H1 (cell line): ENCODE data around the gene CCNY. TPM values are rescaled to one million over a fixed set of nuclear protein-coding genes. Genes with fewer than 3 reads are reported as not detected.

Experiments used
- CTCF ChIA-PET: fragments of 300-600 bp; sonication (Branson Sonifier 250); formaldehyde crosslinking; loops from one replicate; lab custom pipeline; 2021; ENCODE audit not compliant: partially characterized antibody; lab: Charles Lee
- POLR2A ChIA-PET: fragments of 300-600 bp; sonication (Branson Sonifier 250); formaldehyde crosslinking; loops from one replicate; lab custom pipeline; 2021; ENCODE audit warnings: inconsistent platforms; ENCODE audit not compliant: partially characterized antibody; lab: Charles Lee
- DNase-seq, 2 experiments: peaks; one replicate each; pipeline versions ENCODE4 v3.0.0 to v3.0.0-alpha.2; 2010 to 2022; ENCODE audit warnings: low spot score in 2 of 2, low read depth in 1 of 2, mixed read lengths in 1 of 2
- FAIRE-seq: peaks from 2 replicates; lab custom pipeline; 2011; peaks lifted over from hg19 to GRCh38; lab: Jason Lieb, UNC
- H2AFZ ChIP-seq: 2 replicates; pipeline ENCODE4 v1.8.1; 2012; ENCODE audit warnings: low read length, inconsistent platforms
- H2AK5ac ChIP-seq: 2 replicates; pipeline ENCODE4 v1.6.1; 2013; ENCODE audit warnings: low read depth, low read length
- H2BK120ac ChIP-seq: replicated peaks from 2 replicates; pipeline ENCODE3; 2013; ENCODE audit warnings: low read depth, low read length, inconsistent platforms
- H2BK12ac ChIP-seq: 2 replicates; pipeline ENCODE4 v1.6.1; 2013; ENCODE audit warnings: low read depth, low read length
- H2BK15ac ChIP-seq: 2 replicates; pipeline ENCODE4 v1.6.1; 2013; ENCODE audit warnings: low read length
- H2BK20ac ChIP-seq: 2 replicates; pipeline ENCODE4 v1.6.1; 2013; ENCODE audit warnings: low read length
- H2BK5ac ChIP-seq: 2 replicates; pipeline ENCODE4 v1.6.1; 2013; ENCODE audit warnings: low read depth, low read length
- H3K14ac ChIP-seq: 2 replicates; pipeline ENCODE4 v1.6.1; 2013; ENCODE audit warnings: inconsistent platforms; ENCODE audit not compliant: insufficient read length
- H3K18ac ChIP-seq: 2 replicates; pipeline ENCODE4 v1.6.1; 2013; ENCODE audit warnings: low read length; ENCODE audit errors: extremely low read depth
- H3K23ac ChIP-seq: 2 replicates; pipeline ENCODE4 v1.6.1; 2013; ENCODE audit warnings: inconsistent platforms; ENCODE audit not compliant: insufficient read length
- H3K23me2 ChIP-seq: 2 replicates; pipeline ENCODE4 v1.6.1; 2013; ENCODE audit warnings: low read depth, low read length
- H3K27ac ChIP-seq: 2 replicates; pipeline ENCODE4 v1.6.1; 2011; ENCODE audit warnings: low read depth, low read length, inconsistent platforms
- H3K27me3 ChIP-seq, 4 experiments: replicated peaks in 1 of 4; 1 replicate in 1 of 4; 2 replicates in 3 of 4; pipeline versions ENCODE4 v1.6.1 to v1.8.1; 2011 to 2013; ENCODE audit warnings: low read length in 3 of 4, mild to moderate bottlenecking in 3 of 4, inconsistent platforms in 2 of 4, mixed read lengths in 2 of 4, moderate library complexity in 1 of 4; ENCODE audit not compliant: control insufficient read depth in 3 of 4, insufficient read depth in 3 of 4; ENCODE audit errors: extremely low read depth in 1 of 4
- H3K36me3 ChIP-seq, 4 experiments: 2 replicates each; pipeline versions ENCODE4 v1.6.1 to v1.8.1; 2011 to 2013; ENCODE audit warnings: mild to moderate bottlenecking in 4 of 4, low read length in 3 of 4, moderate library complexity in 2 of 4, control low read depth in 1 of 4, inconsistent platforms in 1 of 4; ENCODE audit not compliant: insufficient read depth in 4 of 4, control insufficient read depth in 2 of 4
- H3K4ac ChIP-seq: replicated peaks from 2 replicates; pipeline ENCODE3; 2013; ENCODE audit warnings: low read length, low read depth, mixed read lengths, inconsistent platforms; ENCODE audit not compliant: insufficient read length
- H3K4me1 ChIP-seq, 4 experiments: replicated peaks in 1 of 4; 1 replicate in 1 of 4; 2 replicates in 3 of 4; pipeline versions ENCODE4 v1.6.1 to v1.8.1; 2011 to 2013; ENCODE audit warnings: low read length in 3 of 4, inconsistent platforms in 2 of 4, mixed read lengths in 1 of 4; ENCODE audit not compliant: insufficient read depth in 4 of 4, control insufficient read depth in 3 of 4
- H3K4me2 ChIP-seq, 2 experiments: 2 replicates each; pipeline versions ENCODE4 v1.6.1 to v1.8.1; 2011 to 2013; ENCODE audit warnings: low read depth in 2 of 2, low read length in 2 of 2, control low read depth in 1 of 2, inconsistent platforms in 1 of 2, mild to moderate bottlenecking in 1 of 2; ENCODE audit not compliant: insufficient read depth in 1 of 2
- H3K4me3 ChIP-seq, 4 experiments: fragments of 200-600, 300-600 bp in 1 of 4; sonication (generic), shearing (Covaris generic), sonication (Bioruptor Twin) in 1 of 4; 2 replicates each; pipeline versions ENCODE4 v1.5.1 to v1.8.1; 2011 to 2016; ENCODE audit warnings: low read length in 4 of 4, low read depth in 3 of 4, control low read depth in 2 of 4, inconsistent platforms in 2 of 4, mild to moderate bottlenecking in 2 of 4, mixed read lengths in 1 of 4, moderate library complexity in 1 of 4; ENCODE audit not compliant: insufficient read depth in 2 of 4; ENCODE audit errors: extremely low read depth in 1 of 4
- H3K56ac ChIP-seq: replicated peaks from 2 replicates; pipeline ENCODE3; 2013; ENCODE audit warnings: low read depth, mild to moderate bottlenecking, mixed read lengths, low read length, inconsistent platforms; ENCODE audit not compliant: insufficient read length
- H3K79me1 ChIP-seq: 2 replicates; pipeline ENCODE4 v1.6.1; 2013; ENCODE audit warnings: low read depth, low read length, control low read depth
- H3K79me2 ChIP-seq, 2 experiments: 2 replicates each; pipeline versions ENCODE4 v1.6.1 to v1.8.1; 2012 to 2013; ENCODE audit warnings: low read length in 2 of 2, mild to moderate bottlenecking in 2 of 2, inconsistent platforms in 1 of 2; ENCODE audit not compliant: insufficient read depth in 2 of 2, control insufficient read depth in 1 of 2
- H3K9ac ChIP-seq, 4 experiments: replicated peaks in 1 of 4; 1 replicate in 1 of 4; 2 replicates in 3 of 4; pipeline versions ENCODE4 v1.6.1 to v1.8.1; 2011 to 2013; ENCODE audit warnings: low read depth in 3 of 4, low read length in 3 of 4, control low read depth in 2 of 4, mild to moderate bottlenecking in 2 of 4, moderate library complexity in 2 of 4, inconsistent platforms in 1 of 4; ENCODE audit errors: extremely low read depth in 1 of 4
- H3K9me3 ChIP-seq, 2 experiments: 2 replicates each; pipeline versions ENCODE4 v1.6.1 to v1.8.1; 2012 to 2013; ENCODE audit warnings: mild to moderate bottlenecking in 2 of 2, moderate library complexity in 2 of 2, control low read depth in 1 of 2, inconsistent platforms in 1 of 2, low read depth in 1 of 2, low read length in 1 of 2, mixed read lengths in 1 of 2; ENCODE audit not compliant: insufficient read depth in 2 of 2
- H4K20me1 ChIP-seq, 2 experiments: replicated peaks in 1 of 2; 2 replicates each; pipeline versions ENCODE3 to v1.8.1; 2011 to 2013; ENCODE audit warnings: inconsistent platforms in 2 of 2, low read length in 2 of 2, mild to moderate bottlenecking in 1 of 2; ENCODE audit not compliant: insufficient read depth in 2 of 2, control insufficient read depth in 1 of 2
- H4K5ac ChIP-seq: 2 replicates; pipeline ENCODE4 v1.6.1; 2013; ENCODE audit warnings: low read length, low read depth, mixed read lengths, inconsistent platforms; ENCODE audit not compliant: insufficient read length
- H4K8ac ChIP-seq: 2 replicates; pipeline ENCODE4 v1.8.0; 2013; ENCODE audit warnings: mild to moderate bottlenecking, moderate library complexity, low read length, inconsistent platforms; ENCODE audit not compliant: insufficient read depth; ENCODE audit errors: extremely low read depth
- H4K91ac ChIP-seq: replicated peaks from 2 replicates; pipeline ENCODE3; 2013; ENCODE audit warnings: low read length, mixed read lengths, inconsistent platforms; ENCODE audit not compliant: insufficient read length
- CEBPB ChIP-seq: IDR thresholded peaks from 2 replicates; pipeline ENCODE4 v1.6.1; 2012; ENCODE audit warnings: low read depth, low read length
- RFX5 ChIP-seq: IDR thresholded peaks from 2 replicates; pipeline ENCODE4 v1.6.1; 2011; ENCODE audit warnings: low read depth, low read length, improper control_type of control experiment, borderline replicate concordance
- SAP30 ChIP-seq: fragments of 300-600 bp; sonication (generic); IDR thresholded peaks from 2 replicates; pipeline ENCODE4 v1.7.1; 2012; ENCODE audit warnings: low read length, moderate library complexity, mild to moderate bottlenecking, inconsistent platforms; ENCODE audit not compliant: insufficient read depth, insufficient replicate concordance
- SP1 ChIP-seq: IDR thresholded peaks from 2 replicates; pipeline ENCODE4 v1.6.1; 2011; ENCODE audit warnings: low read depth, low read length
- TAF1 ChIP-seq: IDR thresholded peaks from 2 replicates; pipeline ENCODE4 v1.6.1; 2011; ENCODE audit warnings: mild to moderate bottlenecking, low read depth, low read length
- TBP ChIP-seq: IDR thresholded peaks from 2 replicates; pipeline ENCODE4 v1.6.1; 2011; ENCODE audit warnings: low read depth, low read length, improper control_type of control experiment
- TEAD4 ChIP-seq: IDR thresholded peaks from 2 replicates; pipeline ENCODE4 v1.6.1; 2012; ENCODE audit warnings: low read depth, low read length, inconsistent platforms, mixed read lengths
- WGBS, 2 experiments: shearing (Covaris generic) in 1 of 2; methylation state at CpG; one replicate each; pipeline versions ENCODE4 v1.1.6 to v1.1.7; 2013 to 2015; ENCODE audit warnings: low lambda C conversion rate in 2 of 2, mixed read lengths in 2 of 2, inconsistent platforms in 1 of 2, low coverage in 1 of 2, missing lambda C conversion rate in 1 of 2; ENCODE audit not compliant: insufficient replicate concordance in 2 of 2, insufficient coverage in 1 of 2, insufficient read length in 1 of 2; ENCODE audit errors: extremely low coverage in 1 of 2, missing lambda C conversion rate in 1 of 2; 5-methylcytosine and 5-hydroxymethylcytosine counted together
- polyA plus RNA-seq, 7 experiments: library from polyadenylated mRNA; depleted of rRNA in 3 of 7; stranded (reverse) in 5 of 7; unstranded in 2 of 7; fragments of >200 nt in 5 of 7; fragments of 200-250 nt in 2 of 7; gene quantifications; 1 replicate in 5 of 7; 2 replicates in 1 of 7; 4 replicates in 1 of 7; pipeline versions ENCODE4 v1.2.1 to v1.2.3, GENCODE V29; 2011 to 2013; ENCODE audit warnings: missing spikeins in 2 of 7, mixed read lengths in 2 of 7
- total RNA-seq: library from RNA; stranded (reverse); fragmentation: NEBNext Ultra II Directional; extraction: Animal tissue kit (Norgen Biotek cat#: 25700); gene quantifications from 2 replicates; pipeline ENCODE4 v1.2.1, GENCODE V29; 2021
- TF ChIP-seq, protein P1 (sequence below): IDR thresholded peaks from 2 replicates; pipeline ENCODE4 v1.6.1; 2011; ENCODE audit warnings: low read length, improper control_type of control experiment

The CCNY gene
- total and polyA plus RNA-seq, 2 of the 8 experiments (the other 6 are each of a cell fraction or from before 2014, with no cell fraction given): 25.3 to 68.2 TPM

- DNase-seq (no peak), FAIRE-seq (no peak)
- H2BK5ac ChIP-seq: no peak overlapping the region
- H4K91ac ChIP-seq: no peak overlapping the region
- H3K9ac ChIP-seq: no peak overlapping the region
- no peaks in the 10 kb centered on the region for H3K36me3 ChIP-seq
- H3K4me1 ChIP-seq: peaks cover 9 to 38% (median 18%) of the 10 kb centered on the region in 4 experiments
- TF ChIP-seq RFX5 (no peak), TBP (no peak), SAP30 (no peak), SP1 (no peak), TEAD4 (no peak), TAF1 (no peak), CEBPB (no peak)
- TF ChIP-seq, protein P1, sequence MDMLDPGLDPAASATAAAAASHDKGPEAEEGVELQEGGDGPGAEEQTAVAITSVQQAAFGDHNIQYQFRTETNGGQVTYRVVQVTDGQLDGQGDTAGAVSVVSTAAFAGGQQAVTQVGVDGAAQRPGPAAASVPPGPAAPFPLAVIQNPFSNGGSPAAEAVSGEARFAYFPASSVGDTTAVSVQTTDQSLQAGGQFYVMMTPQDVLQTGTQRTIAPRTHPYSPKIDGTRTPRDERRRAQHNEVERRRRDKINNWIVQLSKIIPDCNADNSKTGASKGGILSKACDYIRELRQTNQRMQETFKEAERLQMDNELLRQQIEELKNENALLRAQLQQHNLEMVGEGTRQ: no peak
- TF ChIP-seq, all 59 proteins: peak for 0
- H3K14ac ChIP-seq: no peak overlapping the region
- no peaks in the 10 kb centered on the region for H3K23me2 ChIP-seq
- H3K4ac ChIP-seq: no peak overlapping the region
- H3K27me3 ChIP-seq: no peaks in the 10 kb centered on the region
- H3K79me1 ChIP-seq: peaks cover 10% of the 10 kb centered on the region
- WGBS, 2 experiments: 62% methylated on average over 1 of the region's 1 CpG; no CpG with 5 or more reads in 1 of the 2 experiments
- no peaks in the 10 kb centered on the region for H3K9me3 ChIP-seq
- no peak overlapping the region for H2BK20ac ChIP-seq
- no peak overlapping the region for H3K18ac ChIP-seq
- H3K27ac ChIP-seq: no peak overlapping the region
- ChIA-PET CTCF (interaction anchor here (0.7 to 1.8 kb wide), 10 partner anchors 10 to 591 kb away, joined by 3 to 8 read pairs (median 3); no protein-coding TSS in a partner anchor), POLR2A (no interaction called here)
- H4K8ac ChIP-seq: no peak overlapping the region
- no peak overlapping the region for H2BK120ac ChIP-seq
- no peak overlapping the region for H3K4me2 ChIP-seq
- H2BK12ac ChIP-seq: peak overlapping the region; percentile 10; the same call in 1 of the 2 replicates
- H3K79me2 ChIP-seq: peaks cover 5 to 89% of the 10 kb centered on the region in 2 experiments
- H2AFZ ChIP-seq: no peak overlapping the region
- no peak overlapping the region for H3K56ac ChIP-seq
- H2BK15ac ChIP-seq: 0 out of 2 replicates have a peak overlapping the region, but pooled peaks have one; percentile 1
- H3K4me3 ChIP-seq: no peak overlapping the region
- H2AK5ac ChIP-seq: no peak overlapping the region
- no peak overlapping the region for H4K5ac ChIP-seq
- H3K23ac ChIP-seq: no peak overlapping the region
- peaks cover 2 to 10% of the 10 kb centered on the region in 2 experiments for H4K20me1 ChIP-seq
Observed at GRCh38 chr10:35417313-35417625, 81.0 kb downstream of the CCNY start.
